Measurements from ENCODE around the gene PTPRN2.

The PTPRN2 gene

DNA sequence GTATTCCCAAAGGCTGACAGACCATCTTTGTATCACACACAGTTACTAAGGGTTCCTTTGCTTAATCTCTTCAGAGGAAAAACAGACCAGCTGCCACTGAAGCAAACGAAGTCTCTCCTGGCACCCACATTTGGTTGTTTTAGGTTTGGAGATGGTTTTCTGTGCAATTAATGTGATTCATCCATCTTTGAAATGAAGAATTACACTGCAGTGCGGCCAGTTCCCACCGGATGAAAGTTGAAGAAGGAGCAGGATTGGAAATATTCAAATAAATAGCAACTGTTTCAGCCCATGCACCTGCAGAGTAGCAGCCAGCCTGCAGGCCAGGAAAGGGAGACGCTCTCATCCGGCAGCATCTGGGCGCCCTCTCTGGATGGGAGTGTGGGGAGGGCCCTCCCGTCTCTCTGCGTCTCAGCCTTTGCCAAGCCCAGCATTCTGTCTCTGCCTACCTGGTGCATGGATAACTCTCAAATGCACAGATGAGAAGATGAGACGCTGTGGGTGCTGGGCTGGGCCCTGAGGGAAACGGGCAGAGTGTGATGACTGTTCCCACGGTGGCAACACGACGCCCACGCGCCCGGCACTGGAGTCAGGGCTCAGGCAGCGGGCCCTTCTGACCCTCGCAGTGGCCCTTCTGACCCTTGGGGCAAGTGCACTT, 214.0 kb downstream of the PTPRN2 start:
- Histone ChIP-seq H3K27ac (ENCODE audit: low read depth, low read length) (no peak overlapping the region), H3K27me3 (ENCODE audit: control insufficient read depth in 5 of 5, insufficient read depth in 4 of 5, low read length in 5 of 5) (peaks cover 6 to 9% (median 8%) of the 10 kb centered on the region in 5 donors), H3K9ac (ENCODE audit: low read length in 5 of 5) (no peak overlapping the region), H3K36me3 (ENCODE audit: control insufficient read depth in 5 of 5, insufficient read depth in 5 of 5, low read length in 5 of 5) (no peaks in the 10 kb centered on the region), H3K4me1 (ENCODE audit: control insufficient read depth in 5 of 5, insufficient read depth in 5 of 5, low read length in 5 of 5) (no peaks in the 10 kb centered on the region), H3K9me3 (ENCODE audit: control insufficient read depth in 5 of 5, low read length in 5 of 5) (no peaks in the 10 kb centered on the region), H3K4me3 (ENCODE audit: low read depth in 1 of 5, low read length in 5 of 5) (no peak overlapping the region)

DNA sequence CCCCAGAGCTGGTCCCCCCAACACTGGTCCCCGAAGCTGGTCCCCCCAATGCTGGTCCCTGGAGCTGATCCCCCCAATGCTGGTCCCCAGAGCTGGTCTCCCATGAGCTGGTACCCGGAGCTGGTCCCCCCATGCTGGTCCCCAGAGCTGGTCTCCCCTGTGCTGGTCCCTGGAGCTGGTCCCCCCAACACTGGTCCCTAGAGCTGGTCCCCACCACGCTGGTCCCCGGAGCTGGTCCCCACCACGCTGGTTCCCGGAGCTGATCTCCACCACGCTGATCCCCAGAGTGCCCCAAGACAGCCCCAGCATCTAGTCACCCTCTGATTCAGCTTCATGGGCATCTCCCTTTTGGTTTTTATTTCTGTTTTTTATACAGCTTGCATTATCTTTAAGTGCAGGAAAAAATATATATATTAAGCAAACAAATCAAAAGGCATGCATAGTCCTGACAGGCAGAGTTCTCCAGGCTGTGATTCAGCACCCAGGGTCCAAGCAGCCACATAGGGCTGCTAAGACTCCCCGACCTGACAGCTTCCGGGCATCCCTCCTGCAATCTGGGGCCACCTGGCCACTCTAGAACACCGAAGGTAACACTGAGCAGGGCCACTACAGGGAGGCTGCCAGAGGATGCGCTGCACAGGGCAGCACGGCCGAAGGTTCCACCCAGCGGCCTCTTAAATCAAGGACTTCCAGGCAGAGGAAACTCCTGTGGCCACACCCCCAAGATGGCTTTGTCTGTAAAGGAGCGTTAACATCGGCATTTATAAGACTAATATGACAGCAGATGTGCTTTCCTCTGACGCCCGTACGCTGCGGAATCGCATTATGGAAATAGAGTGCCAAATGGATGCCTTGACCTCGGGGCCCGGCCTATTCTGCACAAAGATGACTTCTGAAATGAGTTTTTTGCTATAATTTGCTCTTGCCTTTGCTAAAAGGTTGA, 215.0 kb downstream of the PTPRN2 start:
- peaks cover 6 to 9% (median 7%) of the 10 kb centered on the region in 5 donors for H3K27me3 ChIP-seq (ENCODE audit: control insufficient read depth in 5 of 5, insufficient read depth in 4 of 5, low read length in 5 of 5)
- H3K4me3 ChIP-seq (ENCODE audit: low read depth in 1 of 5, low read length in 5 of 5): no peak overlapping the region
- H3K36me3 ChIP-seq (ENCODE audit: control insufficient read depth in 5 of 5, insufficient read depth in 5 of 5, low read length in 5 of 5): no peaks in the 10 kb centered on the region
- no peak overlapping the region for H3K27ac ChIP-seq (ENCODE audit: low read depth, low read length)
- H3K9ac ChIP-seq (ENCODE audit: low read length in 5 of 5): no peak overlapping the region
- H3K4me1 ChIP-seq (ENCODE audit: control insufficient read depth in 5 of 5, insufficient read depth in 5 of 5, low read length in 5 of 5): no peaks in the 10 kb centered on the region
- no peaks in the 10 kb centered on the region for H3K9me3 ChIP-seq (ENCODE audit: control insufficient read depth in 5 of 5, low read length in 5 of 5)

DNA sequence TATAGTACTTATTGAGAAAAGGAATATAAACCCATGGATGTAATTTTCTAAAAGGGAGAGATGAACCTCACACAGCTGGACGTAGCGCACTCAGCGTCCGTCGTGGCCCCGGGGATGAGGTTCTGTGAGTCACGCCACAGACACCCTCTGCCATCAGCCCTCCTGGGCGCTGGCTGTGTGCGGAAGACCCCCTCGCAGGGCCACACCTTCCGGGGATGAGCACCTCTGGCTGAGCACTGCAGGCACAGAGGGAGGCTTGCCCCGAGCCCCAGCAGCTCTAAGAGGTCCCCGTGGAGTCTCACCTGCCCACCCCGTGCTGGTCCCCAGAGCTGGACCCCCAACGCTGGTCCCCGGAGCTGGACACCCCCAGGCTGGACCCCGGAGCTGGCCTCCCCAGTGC, 215.8 kb downstream of the PTPRN2 start:
- Histone ChIP-seq H3K36me3 (ENCODE audit: control insufficient read depth in 5 of 5, insufficient read depth in 5 of 5, low read length in 5 of 5) (no peaks in the 10 kb centered on the region), H3K9ac (ENCODE audit: low read length in 5 of 5) (no peak overlapping the region), H3K4me1 (ENCODE audit: control insufficient read depth in 5 of 5, insufficient read depth in 5 of 5, low read length in 5 of 5) (no peaks in the 10 kb centered on the region)

DNA sequence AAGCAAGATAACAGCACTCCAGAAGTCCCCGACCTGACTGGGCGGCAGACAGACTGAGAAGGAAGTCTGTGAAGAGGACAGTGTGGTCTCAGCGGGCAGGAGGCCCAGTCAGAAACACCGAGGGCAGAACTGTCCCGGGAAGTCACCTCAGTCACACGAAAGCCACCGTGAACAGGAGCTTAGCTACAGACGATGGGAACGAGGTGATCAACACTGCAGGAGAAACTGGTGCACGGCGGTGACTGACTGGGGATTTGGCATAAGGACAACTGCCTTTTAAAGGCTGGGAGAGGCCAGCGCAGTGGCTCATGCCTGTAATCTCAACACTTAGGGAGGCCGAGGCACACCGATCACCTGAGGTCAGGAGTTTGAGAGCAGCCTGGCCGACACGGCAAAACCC, 217.8 kb downstream of the PTPRN2 start:
- no peaks in the 10 kb centered on the region for H3K36me3 ChIP-seq (ENCODE audit: control insufficient read depth in 5 of 5, insufficient read depth in 5 of 5, low read length in 5 of 5)
- H3K4me1 ChIP-seq (ENCODE audit: control insufficient read depth in 5 of 5, insufficient read depth in 5 of 5, low read length in 5 of 5): peaks cover 0 to 9% (median 0%) of the 10 kb centered on the region in 5 donors
- peaks cover 0 to 2% (median 0%) of the 10 kb centered on the region in 5 donors for H3K9me3 ChIP-seq (ENCODE audit: control insufficient read depth in 5 of 5, low read length in 5 of 5)
- H3K9ac ChIP-seq (ENCODE audit: low read length in 5 of 5): no peak overlapping the region
- no peak overlapping the region for H3K27ac ChIP-seq (ENCODE audit: low read depth, low read length)
- peaks cover 0 to 9% (median 4%) of the 10 kb centered on the region in 5 donors for H3K27me3 ChIP-seq (ENCODE audit: control insufficient read depth in 5 of 5, insufficient read depth in 4 of 5, low read length in 5 of 5)
- no peak overlapping the region for H3K4me3 ChIP-seq (ENCODE audit: low read depth in 1 of 5, low read length in 5 of 5)

More for the DNA sequence above, 215.8 kb downstream of the PTPRN2 start:
- no peak overlapping the region for H3K4me3 ChIP-seq (ENCODE audit: low read depth in 1 of 5, low read length in 5 of 5)
- no peak overlapping the region for H3K27ac ChIP-seq (ENCODE audit: low read depth, low read length)
- H3K27me3 ChIP-seq (ENCODE audit: control insufficient read depth in 5 of 5, insufficient read depth in 4 of 5, low read length in 5 of 5): peaks cover 4 to 9% (median 6%) of the 10 kb centered on the region in 5 donors
- no peaks in the 10 kb centered on the region for H3K9me3 ChIP-seq (ENCODE audit: control insufficient read depth in 5 of 5, low read length in 5 of 5)

DNA sequence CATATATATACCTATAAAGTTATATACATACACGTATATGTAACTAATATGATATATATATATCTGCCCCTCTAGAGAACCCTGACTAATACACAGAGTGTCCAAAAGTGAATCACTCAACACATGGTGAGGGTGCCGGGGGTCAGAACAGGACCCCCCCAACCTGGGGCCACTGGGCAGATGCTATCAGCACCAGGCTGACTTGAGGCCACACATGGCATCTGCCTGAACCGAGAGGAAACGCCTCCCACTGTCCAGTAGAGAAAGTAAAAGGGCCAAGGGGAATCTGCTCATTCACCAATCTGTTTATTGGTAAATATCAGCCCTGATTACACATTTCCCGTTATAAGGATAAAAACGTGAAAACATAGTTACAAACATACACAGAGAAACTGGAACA, 218.3 kb downstream of the PTPRN2 start:
- Histone ChIP-seq H3K36me3 (ENCODE audit: control insufficient read depth in 5 of 5, insufficient read depth in 5 of 5, low read length in 5 of 5) (no peaks in the 10 kb centered on the region), H3K9ac (ENCODE audit: low read length in 5 of 5) (no peak overlapping the region), H3K9me3 (ENCODE audit: control insufficient read depth in 5 of 5, low read length in 5 of 5) (peaks cover 0 to 2% (median 0%) of the 10 kb centered on the region in 5 donors), H3K4me1 (ENCODE audit: control insufficient read depth in 5 of 5, insufficient read depth in 5 of 5, low read length in 5 of 5) (peaks cover 0 to 9% (median 0%) of the 10 kb centered on the region in 5 donors), H3K4me3 (ENCODE audit: low read depth in 1 of 5, low read length in 5 of 5) (no peak overlapping the region), H3K27ac (ENCODE audit: low read depth, low read length) (no peak overlapping the region), H3K27me3 (ENCODE audit: control insufficient read depth in 5 of 5, insufficient read depth in 4 of 5, low read length in 5 of 5) (peaks cover 0 to 10% (median 3%) of the 10 kb centered on the region in 5 donors)

DNA sequence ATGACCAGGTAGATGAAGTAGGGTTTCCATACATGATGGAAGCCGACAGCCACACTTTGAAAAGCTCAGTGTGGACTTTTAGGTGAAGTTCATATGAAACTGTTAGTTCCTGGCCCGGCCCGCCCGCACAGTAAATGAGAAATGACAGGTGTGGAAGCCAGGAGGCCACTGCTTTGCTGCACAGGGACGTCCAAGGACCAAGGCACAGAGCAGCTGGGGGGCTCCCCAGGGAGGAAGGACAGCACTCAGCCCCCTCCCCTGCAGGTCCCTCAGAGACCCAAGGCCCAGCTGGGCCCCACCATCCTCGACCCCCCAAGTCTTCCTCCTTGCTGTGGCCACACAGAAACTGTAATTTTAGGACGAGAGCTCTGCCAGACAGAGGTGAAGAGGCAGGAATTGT, 219.2 kb downstream of the PTPRN2 start:
- H3K27me3 ChIP-seq (ENCODE audit: control insufficient read depth in 5 of 5, insufficient read depth in 4 of 5, low read length in 5 of 5): peaks cover 0 to 7% (median 3%) of the 10 kb centered on the region in 5 donors
- no peak overlapping the region for H3K27ac ChIP-seq (ENCODE audit: low read depth, low read length)
- H3K9ac ChIP-seq (ENCODE audit: low read length in 5 of 5): no peak overlapping the region
- H3K36me3 ChIP-seq (ENCODE audit: control insufficient read depth in 5 of 5, insufficient read depth in 5 of 5, low read length in 5 of 5): no peaks in the 10 kb centered on the region
- peaks cover 0 to 9% (median 0%) of the 10 kb centered on the region in 5 donors for H3K4me1 ChIP-seq (ENCODE audit: control insufficient read depth in 5 of 5, insufficient read depth in 5 of 5, low read length in 5 of 5)
- H3K4me3 ChIP-seq (ENCODE audit: low read depth in 1 of 5, low read length in 5 of 5): no peak overlapping the region
- peaks cover 0 to 2% (median 0%) of the 10 kb centered on the region in 5 donors for H3K9me3 ChIP-seq (ENCODE audit: control insufficient read depth in 5 of 5, low read length in 5 of 5)

DNA sequence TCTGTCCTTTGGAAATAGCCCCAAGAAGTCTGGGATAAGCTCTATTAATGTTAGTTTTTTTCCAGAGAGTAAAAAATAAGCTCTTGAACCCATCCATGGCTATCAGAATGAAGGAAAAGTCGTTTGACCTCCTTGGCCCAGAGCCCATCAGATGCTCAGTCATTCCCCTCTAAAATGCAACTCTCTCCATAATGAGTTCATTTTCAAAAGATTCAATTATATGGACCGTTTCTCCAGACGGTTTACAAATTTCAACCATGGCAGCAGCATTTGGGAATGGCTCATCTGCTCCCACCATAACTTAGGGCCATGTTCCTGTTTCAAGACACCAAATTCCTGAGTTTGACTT, 220.0 kb downstream of the PTPRN2 start:
- Histone ChIP-seq H3K27me3 (ENCODE audit: control insufficient read depth in 5 of 5, insufficient read depth in 4 of 5, low read length in 5 of 5) (peaks cover 0 to 7% (median 3%) of the 10 kb centered on the region in 5 donors), H3K9me3 (ENCODE audit: control insufficient read depth in 5 of 5, low read length in 5 of 5) (peaks cover 0 to 3% (median 0%) of the 10 kb centered on the region in 5 donors), H3K27ac (ENCODE audit: low read depth, low read length) (no peak overlapping the region), H3K4me1 (ENCODE audit: control insufficient read depth in 5 of 5, insufficient read depth in 5 of 5, low read length in 5 of 5) (peaks cover 0 to 9% (median 0%) of the 10 kb centered on the region in 5 donors), H3K4me3 (ENCODE audit: low read depth in 1 of 5, low read length in 5 of 5) (no peak overlapping the region), H3K9ac (ENCODE audit: low read length in 5 of 5) (no peak overlapping the region), H3K36me3 (ENCODE audit: control insufficient read depth in 5 of 5, insufficient read depth in 5 of 5, low read length in 5 of 5) (no peaks in the 10 kb centered on the region)

DNA sequence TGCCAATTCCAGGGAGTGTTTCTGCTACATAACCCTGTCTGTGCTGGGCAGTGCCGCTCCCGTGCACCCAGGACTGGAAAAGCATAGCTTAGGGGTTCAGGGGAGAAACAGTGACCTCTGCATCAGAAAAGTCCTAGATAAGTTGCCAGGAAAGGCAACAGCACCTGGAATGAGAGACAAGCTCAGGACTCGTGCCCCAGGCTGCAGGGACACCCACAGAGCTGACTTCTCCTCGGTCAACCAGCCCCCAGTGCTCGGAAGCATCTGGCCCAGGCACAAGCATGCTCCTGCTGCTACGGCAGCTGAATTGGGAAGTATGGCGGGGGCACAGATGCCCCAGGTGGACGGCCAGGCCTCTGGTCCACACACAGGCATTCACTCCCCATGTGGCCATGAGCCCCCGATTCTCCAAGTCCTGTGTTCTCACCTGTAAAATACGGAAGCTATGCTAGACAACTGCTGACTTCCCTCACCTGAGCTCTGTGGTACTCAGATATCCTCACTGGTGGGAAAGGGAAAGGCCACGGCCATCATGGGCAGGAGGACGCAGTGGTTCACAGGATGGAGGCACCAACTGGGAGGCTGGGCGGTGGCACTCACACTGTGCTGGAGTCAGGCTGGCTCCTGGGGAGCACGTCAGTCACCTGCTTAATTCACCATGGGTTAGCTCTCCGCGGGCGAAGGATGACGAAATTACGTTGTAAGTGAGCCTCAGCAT, 220.5 kb downstream of the PTPRN2 start:
- Histone ChIP-seq H3K36me3 (ENCODE audit: control insufficient read depth in 5 of 5, insufficient read depth in 5 of 5, low read length in 5 of 5) (no peaks in the 10 kb centered on the region), H3K9me3 (ENCODE audit: control insufficient read depth in 5 of 5, low read length in 5 of 5) (peaks cover 0 to 3% (median 0%) of the 10 kb centered on the region in 5 donors), H3K27me3 (ENCODE audit: control insufficient read depth in 5 of 5, insufficient read depth in 4 of 5, low read length in 5 of 5) (peaks cover 0 to 7% (median 3%) of the 10 kb centered on the region in 5 donors), H3K4me3 (ENCODE audit: low read depth in 1 of 5, low read length in 5 of 5) (no peak overlapping the region), H3K27ac (ENCODE audit: low read depth, low read length) (no peak overlapping the region), H3K9ac (ENCODE audit: low read length in 5 of 5) (no peak overlapping the region), H3K4me1 (ENCODE audit: control insufficient read depth in 5 of 5, insufficient read depth in 5 of 5, low read length in 5 of 5) (peaks cover 0 to 9% (median 0%) of the 10 kb centered on the region in 5 donors)

DNA sequence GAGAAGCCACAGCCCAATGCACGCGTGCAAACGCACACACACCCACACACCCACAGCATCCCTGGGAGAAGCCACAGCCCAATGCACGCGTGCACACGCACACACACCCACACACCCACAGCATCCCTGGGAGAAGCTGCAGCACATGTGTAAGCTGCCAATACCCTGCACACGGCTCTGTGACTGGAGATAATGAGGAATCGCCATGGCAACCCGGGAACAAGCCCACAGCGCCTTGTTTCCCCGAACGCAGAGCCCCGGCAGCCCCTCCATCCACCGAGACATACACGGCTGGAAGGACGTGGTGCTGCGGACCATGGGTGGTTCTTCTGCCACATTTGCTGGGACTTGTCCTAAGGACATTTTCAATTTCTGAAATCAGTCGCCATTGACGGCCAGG, 221.3 kb downstream of the PTPRN2 start:
- Histone ChIP-seq H3K9me3 (ENCODE audit: control insufficient read depth in 5 of 5, low read length in 5 of 5) (peaks cover 0 to 3% (median 0%) of the 10 kb centered on the region in 5 donors), H3K4me1 (ENCODE audit: control insufficient read depth in 5 of 5, insufficient read depth in 5 of 5, low read length in 5 of 5) (peaks cover 0 to 9% (median 0%) of the 10 kb centered on the region in 5 donors), H3K4me3 (ENCODE audit: low read depth in 1 of 5, low read length in 5 of 5) (no peak overlapping the region), H3K27me3 (ENCODE audit: control insufficient read depth in 5 of 5, insufficient read depth in 4 of 5, low read length in 5 of 5) (peaks cover 0 to 7% (median 3%) of the 10 kb centered on the region in 5 donors), H3K9ac (ENCODE audit: low read length in 5 of 5) (no peak overlapping the region), H3K27ac (ENCODE audit: low read depth, low read length) (no peak overlapping the region), H3K36me3 (ENCODE audit: control insufficient read depth in 5 of 5, insufficient read depth in 5 of 5, low read length in 5 of 5) (no peaks in the 10 kb centered on the region)
